Neuronal stem cell (in vitro differentiated cells): ENCODE data around the gene BDH2.

Experiments used
- DNase-seq: peaks from one replicate; pipeline ENCODE4 v3.0.0-alpha.2; 2013; ENCODE audit warnings: low spot score
- H2AFZ ChIP-seq: one replicate; pipeline ENCODE4 v1.6.1; 2013; ENCODE audit warnings: mild to moderate bottlenecking, low read length, inconsistent platforms
- H2AK5ac ChIP-seq: 2 replicates; pipeline ENCODE4 v1.6.1; 2013; ENCODE audit warnings: low read depth, mild to moderate bottlenecking, inconsistent platforms, low read length, moderate library complexity, mixed read lengths
- H2BK120ac ChIP-seq: 2 replicates; pipeline ENCODE4 v1.6.1; 2013; ENCODE audit warnings: low read depth, mild to moderate bottlenecking, inconsistent platforms, low read length, moderate library complexity, mixed read lengths
- H2BK12ac ChIP-seq: one replicate; pipeline ENCODE4 v1.6.1; 2013; ENCODE audit warnings: low read length, inconsistent platforms
- H2BK15ac ChIP-seq: 2 replicates; pipeline ENCODE4 v1.6.1; 2013; ENCODE audit warnings: mild to moderate bottlenecking, low read length, inconsistent platforms, mixed read lengths
- H2BK5ac ChIP-seq: one replicate; pipeline ENCODE4 v1.6.1; 2013; ENCODE audit warnings: inconsistent platforms, mild to moderate bottlenecking, low read length, moderate library complexity
- H3K14ac ChIP-seq: one replicate; pipeline ENCODE4 v1.6.1; 2013; ENCODE audit warnings: low read length, inconsistent platforms
- H3K18ac ChIP-seq: 2 replicates; pipeline ENCODE4 v1.6.1; 2013; ENCODE audit warnings: low read length, inconsistent platforms
- H3K23ac ChIP-seq: 2 replicates; pipeline ENCODE4 v1.6.1; 2013; ENCODE audit warnings: low read depth, mild to moderate bottlenecking, mixed read lengths, low read length, inconsistent platforms; ENCODE audit not compliant: poor library complexity
- H3K27ac ChIP-seq: replicated peaks from 3 replicates; pipeline ENCODE4 v1.5.1; 2013; ENCODE audit warnings: low read length, inconsistent platforms
- H3K27me3 ChIP-seq, 3 experiments: 2 replicates each; pipeline ENCODE4 v1.6.1; 2013; ENCODE audit warnings: low read length in 3 of 3, mild to moderate bottlenecking in 2 of 3, inconsistent platforms in 1 of 3, low read depth in 1 of 3, mixed read lengths in 1 of 3, moderate library complexity in 1 of 3; ENCODE audit not compliant: control insufficient read depth in 3 of 3, insufficient read depth in 3 of 3
- H3K36me3 ChIP-seq, 2 donors: replicated peaks in 1 of 2; 2 replicates each; pipeline ENCODE4 v1.6.1; 2013; ENCODE audit warnings: low read length in 2 of 2; ENCODE audit not compliant: control insufficient read depth in 2 of 2, insufficient read depth in 2 of 2
- H3K4ac ChIP-seq: 2 replicates; pipeline ENCODE4 v1.6.1; 2013; ENCODE audit warnings: inconsistent platforms, mild to moderate bottlenecking, low read length, moderate library complexity
- H3K4me1 ChIP-seq, 2 donors: 1 replicate in 1 of 2; 2 replicates in 1 of 2; pipeline ENCODE4 v1.6.1; 2013; ENCODE audit warnings: low read length in 2 of 2, low read depth in 1 of 2; ENCODE audit not compliant: control insufficient read depth in 2 of 2, insufficient read depth in 1 of 2
- H3K4me2 ChIP-seq: one replicate; pipeline ENCODE4 v1.6.1; 2013; ENCODE audit warnings: mild to moderate bottlenecking, low read length, inconsistent platforms; ENCODE audit not compliant: insufficient read depth, poor library complexity, severe bottlenecking
- H3K4me3 ChIP-seq, 2 donors: 2 replicates each; pipeline ENCODE4 v1.5.1; 2013; ENCODE audit warnings: low read length in 2 of 2, mild to moderate bottlenecking in 2 of 2, inconsistent platforms in 1 of 2, moderate library complexity in 1 of 2
- H3K79me1 ChIP-seq: one replicate; pipeline ENCODE4 v1.6.1; 2013; ENCODE audit warnings: low read depth, mild to moderate bottlenecking, inconsistent platforms, low read length, moderate library complexity
- H3K9ac ChIP-seq: one replicate; pipeline ENCODE4 v1.6.1; 2013; ENCODE audit warnings: mild to moderate bottlenecking, low read depth, low read length, inconsistent platforms; ENCODE audit not compliant: poor library complexity
- H3K9me3 ChIP-seq, 2 donors: replicated peaks in 1 of 2; 2 replicates each; pipeline versions ENCODE3 to v1.6.1; 2013; ENCODE audit warnings: low read length in 2 of 2, mild to moderate bottlenecking in 2 of 2, inconsistent platforms in 1 of 2, low read depth in 1 of 2, mixed read lengths in 1 of 2, moderate library complexity in 1 of 2; ENCODE audit not compliant: control insufficient read depth in 2 of 2, insufficient read depth in 1 of 2
- H4K8ac ChIP-seq: one replicate; pipeline ENCODE4 v1.6.1; 2013; ENCODE audit warnings: low read depth, mild to moderate bottlenecking, inconsistent platforms, low read length, moderate library complexity
- H4K91ac ChIP-seq: one replicate; pipeline ENCODE4 v1.6.1; 2013; ENCODE audit warnings: low read length, low read depth, mild to moderate bottlenecking, inconsistent platforms; ENCODE audit not compliant: poor library complexity
- WGBS, 2 donors: extraction: QIAGEN DNeasy Blood & Tissue Kit; methylation state at CpG; one replicate each; pipeline ENCODE4 v1.1.7; 2013; ENCODE audit warnings: missing lambda C conversion rate in 2 of 2, mixed read lengths in 1 of 2; ENCODE audit not compliant: insufficient read length in 2 of 2, insufficient replicate concordance in 1 of 2; ENCODE audit errors: extremely low coverage in 2 of 2; 5-methylcytosine and 5-hydroxymethylcytosine counted together

The BDH2 gene

GRCh38 chr4:103100691-103101090 is 1.1 kb upstream of the BDH2 start:
- Histone ChIP-seq H2AFZ (peak overlapping the region; percentile 81), H2BK5ac (no peak overlapping the region), H2BK120ac (no peak overlapping the region), H3K79me1 (no peaks in the 10 kb centered on the region), H2BK15ac (no peak overlapping the region), H3K9ac (no peak overlapping the region), H3K18ac (no peak overlapping the region), H3K27ac (peak overlapping the region; percentile 48), H3K14ac (no peak overlapping the region), H3K4me3 (no peak overlapping the region), H4K91ac (no peak overlapping the region), H3K23ac (no peak overlapping the region), H3K4me2 (no peak overlapping the region), H2BK12ac (no peak overlapping the region), H3K27me3 (no peaks in the 10 kb centered on the region), H3K9me3 (no peaks in the 10 kb centered on the region), H2AK5ac (no peak overlapping the region), H4K8ac (no peak overlapping the region), H3K4me1 (peaks cover 13 to 17% of the 10 kb centered on the region in 2 donors), H3K4ac (no peak overlapping the region), H3K36me3 (peaks cover 0 to 23% of the 10 kb centered on the region in 2 donors)
- no CpG with 5 or more reads among the region's 5 CpGs for WGBS, 2 donors
- DNase-seq = no peak

- DNase-seq = no peak
- no peak overlapping the region for H3K9ac ChIP-seq
- peak overlapping the region; percentile 81 for H2AFZ ChIP-seq
- no peak overlapping the region for H4K91ac ChIP-seq
- no peak overlapping the region for H4K8ac ChIP-seq
- no CpG with 5 or more reads among the region's 4 CpGs for WGBS, 2 donors
- H3K9me3 ChIP-seq = no peaks in the 10 kb centered on the region
- H3K23ac ChIP-seq = no peak overlapping the region
- H3K36me3 ChIP-seq = peaks cover 0 to 22% of the 10 kb centered on the region in 2 donors
- no peak overlapping the region for H3K14ac ChIP-seq
- peak overlapping the region; percentile 62 to 67 for H3K4me3 ChIP-seq
- no peak overlapping the region for H3K18ac ChIP-seq
- no peak overlapping the region for H3K27ac ChIP-seq
- H3K4ac ChIP-seq = no peak overlapping the region
- H3K4me1 ChIP-seq = peaks cover 13 to 17% of the 10 kb centered on the region in 2 donors
- H3K27me3 ChIP-seq = no peaks in the 10 kb centered on the region
- peak overlapping the region; percentile 36 for H3K4me2 ChIP-seq
- H2BK120ac ChIP-seq = no peak overlapping the region
- no peak overlapping the region for H2BK12ac ChIP-seq
- no peaks in the 10 kb centered on the region for H3K79me1 ChIP-seq
- no peak overlapping the region for H2BK15ac ChIP-seq
- H2AK5ac ChIP-seq = peak overlapping the region; percentile 22
- no peak overlapping the region for H2BK5ac ChIP-seq
These were observed 736 bp downstream of the BDH2 start for GRCh38 chr4:103098756-103099440.

- Histone ChIP-seq H3K27me3 (no peaks in the 10 kb centered on the region), H3K14ac (no peak overlapping the region), H3K4me2 (peak overlapping the region; percentile 36), H3K9me3 (no peaks in the 10 kb centered on the region), H3K4me1 (peaks cover 13 to 17% of the 10 kb centered on the region in 2 donors), H4K91ac (no peak overlapping the region), H4K8ac (no peak overlapping the region), H3K18ac (peak overlapping the region; percentile 56), H3K9ac (no peak overlapping the region), H3K23ac (no peak overlapping the region), H3K4ac (no peak overlapping the region), H2BK15ac (no peak overlapping the region), H2BK5ac (no peak overlapping the region), H3K79me1 (no peaks in the 10 kb centered on the region), H3K27ac (peak overlapping the region; percentile 2), H3K36me3 (peaks cover 0 to 24% of the 10 kb centered on the region in 2 donors), H3K4me3 (peak overlapping the region in 1 of 2 donors; percentile 62), H2BK12ac (no peak overlapping the region), H2BK120ac (no peak overlapping the region), H2AFZ (peak overlapping the region; percentile 81), H2AK5ac (peak overlapping the region; percentile 22)
- no peak for DNase-seq
- WGBS, 2 donors = no CpG with 5 or more reads among the region's 10 CpGs
These were observed 1.3 kb downstream of the BDH2 start for GRCh38 chr4:103098341-103098740.

- peaks cover 0 to 36% of the 10 kb centered on the region in 2 donors for H3K36me3 ChIP-seq
- no peaks in the 10 kb centered on the region for H3K9me3 ChIP-seq
- no peaks in the 10 kb centered on the region for H3K79me1 ChIP-seq
- H3K27ac ChIP-seq = no peak overlapping the region
- no peak overlapping the region for H3K4me2 ChIP-seq
- H3K4ac ChIP-seq = no peak overlapping the region
- H2BK15ac ChIP-seq = no peak overlapping the region
- H3K4me1 ChIP-seq = peaks cover 13 to 17% of the 10 kb centered on the region in 2 donors
- H2AK5ac ChIP-seq = no peak overlapping the region
- WGBS, 2 donors = no CpG with 5 or more reads among the region's 2 CpGs
- H3K4me3 ChIP-seq = no peak overlapping the region
- H3K27me3 ChIP-seq = no peaks in the 10 kb centered on the region
- H2BK120ac ChIP-seq = no peak overlapping the region
- no peak overlapping the region for H3K14ac ChIP-seq
- no peak overlapping the region for H4K8ac ChIP-seq
- no peak overlapping the region for H2BK12ac ChIP-seq
- no peak overlapping the region for H3K9ac ChIP-seq
- no peak overlapping the region for H3K18ac ChIP-seq
- H4K91ac ChIP-seq = no peak overlapping the region
- H3K23ac ChIP-seq = no peak overlapping the region
- H2AFZ ChIP-seq = no peak overlapping the region
- H2BK5ac ChIP-seq = no peak overlapping the region
- no peak for DNase-seq
These were observed 2.5 kb downstream of the BDH2 start for GRCh38 chr4:103097112-103097511.
